ENCODE measurements around the gene HSD17B11.
A peak's percentile ranks its signal among the peaks of the same experiment; 100 is the strongest.
"Not testable (repeated sequence)": the region's sequence is repeated elsewhere in the genome, so short reads cannot be mapped to it uniquely, and the experiment has no call there.

The HSD17B11 gene

DNA sequence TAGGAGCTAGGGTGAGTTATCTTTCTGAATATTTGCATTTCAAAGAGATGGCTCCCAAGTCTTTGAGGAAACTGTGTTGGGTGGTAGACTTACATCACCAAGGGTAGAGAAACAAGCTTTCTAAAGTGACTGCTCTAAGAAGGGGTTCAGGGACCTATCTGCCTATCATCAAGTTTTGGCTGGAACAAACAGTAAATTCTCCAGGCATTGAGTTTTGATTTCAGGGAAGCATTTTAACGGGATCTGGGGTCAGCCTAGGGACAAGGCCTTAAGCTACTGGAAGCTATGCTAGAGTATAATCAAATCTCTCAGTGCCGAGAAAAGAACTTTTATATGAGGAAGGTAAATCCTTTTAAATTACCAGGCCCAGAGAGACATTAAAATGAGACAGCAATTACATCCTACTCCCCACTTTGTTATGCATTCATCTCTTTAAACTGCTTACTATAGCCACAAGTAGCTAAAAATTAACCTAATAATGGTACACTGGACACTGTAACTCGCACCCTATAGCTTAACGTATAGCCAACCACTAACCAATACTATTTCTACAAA, 29.4 kb upstream of the HSD17B11 start:
- TF ChIP-seq, protein P1, sequence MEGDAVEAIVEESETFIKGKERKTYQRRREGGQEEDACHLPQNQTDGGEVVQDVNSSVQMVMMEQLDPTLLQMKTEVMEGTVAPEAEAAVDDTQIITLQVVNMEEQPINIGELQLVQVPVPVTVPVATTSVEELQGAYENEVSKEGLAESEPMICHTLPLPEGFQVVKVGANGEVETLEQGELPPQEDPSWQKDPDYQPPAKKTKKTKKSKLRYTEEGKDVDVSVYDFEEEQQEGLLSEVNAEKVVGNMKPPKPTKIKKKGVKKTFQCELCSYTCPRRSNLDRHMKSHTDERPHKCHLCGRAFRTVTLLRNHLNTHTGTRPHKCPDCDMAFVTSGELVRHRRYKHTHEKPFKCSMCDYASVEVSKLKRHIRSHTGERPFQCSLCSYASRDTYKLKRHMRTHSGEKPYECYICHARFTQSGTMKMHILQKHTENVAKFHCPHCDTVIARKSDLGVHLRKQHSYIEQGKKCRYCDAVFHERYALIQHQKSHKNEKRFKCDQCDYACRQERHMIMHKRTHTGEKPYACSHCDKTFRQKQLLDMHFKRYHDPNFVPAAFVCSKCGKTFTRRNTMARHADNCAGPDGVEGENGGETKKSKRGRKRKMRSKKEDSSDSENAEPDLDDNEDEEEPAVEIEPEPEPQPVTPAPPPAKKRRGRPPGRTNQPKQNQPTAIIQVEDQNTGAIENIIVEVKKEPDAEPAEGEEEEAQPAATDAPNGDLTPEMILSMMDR (IDR thresholded peaks at IDR 0.05; ENCODE audit: unreplicated experiment in 3 of 3) = no peak
- peaks cover 5% of the 10 kb centered on the region for H3K9me3 Mint-ChIP-seq
- peak overlapping the region; percentile 17 to 99 (median 45) for H3K27ac Mint-ChIP-seq
- peaks cover 32% of the 10 kb centered on the region for H3K4me1 Mint-ChIP-seq
- H3K36me3 Mint-ChIP-seq (ENCODE audit: low read depth) = peaks cover 4% of the 10 kb centered on the region
- H3K27me3 Mint-ChIP-seq (ENCODE audit: low read depth) = no peaks in the 10 kb centered on the region
- peak overlapping the region; percentile 10 to 76 (median 33) for H3K4me3 Mint-ChIP-seq

DNA sequence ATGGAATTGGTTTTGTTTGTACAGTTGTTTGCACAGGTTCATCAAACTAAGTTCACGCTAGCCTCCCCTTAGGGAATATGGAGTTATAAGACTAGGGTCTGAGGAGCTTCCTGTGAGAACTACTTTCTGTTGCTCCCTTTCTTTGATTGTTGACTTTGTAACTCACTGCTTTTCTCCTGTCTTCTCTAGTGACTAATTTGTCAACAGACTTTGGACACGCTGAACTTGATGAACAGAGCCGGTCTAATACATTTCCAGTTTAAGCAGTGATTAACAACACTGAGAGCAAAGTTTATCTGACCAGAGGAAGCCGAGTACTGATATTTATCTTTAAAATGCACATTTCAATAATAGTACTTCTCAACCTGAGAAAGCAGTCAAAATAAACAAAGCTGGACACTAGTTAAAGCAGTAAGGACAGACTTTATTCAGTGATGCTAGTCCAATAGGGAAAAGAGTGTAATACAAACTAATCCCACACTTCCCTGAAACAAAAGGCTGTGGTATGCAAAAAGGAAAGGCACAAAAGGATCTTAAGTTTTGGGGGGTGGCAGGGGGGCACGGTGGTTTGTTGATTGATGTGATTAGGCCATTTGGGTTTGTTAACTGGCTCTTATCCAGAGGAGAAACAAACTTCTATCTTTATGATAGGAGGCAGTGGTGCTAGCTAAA, 28.7 kb upstream of the HSD17B11 start:
- Mint-ChIP-seq H3K4me3 (peak overlapping the region; percentile 10 to 76 (median 33)), H3K27me3 (ENCODE audit: low read depth) (no peaks in the 10 kb centered on the region), H3K27ac (peak overlapping the region; percentile 17 to 99 (median 45)), H3K4me1 (peaks cover 31% of the 10 kb centered on the region), H3K9me3 (peaks cover 5% of the 10 kb centered on the region), H3K36me3 (ENCODE audit: low read depth) (peaks cover 4% of the 10 kb centered on the region)
- TF ChIP-seq, protein P1 (IDR thresholded peaks at IDR 0.05; ENCODE audit: unreplicated experiment in 3 of 3) = no peak

DNA sequence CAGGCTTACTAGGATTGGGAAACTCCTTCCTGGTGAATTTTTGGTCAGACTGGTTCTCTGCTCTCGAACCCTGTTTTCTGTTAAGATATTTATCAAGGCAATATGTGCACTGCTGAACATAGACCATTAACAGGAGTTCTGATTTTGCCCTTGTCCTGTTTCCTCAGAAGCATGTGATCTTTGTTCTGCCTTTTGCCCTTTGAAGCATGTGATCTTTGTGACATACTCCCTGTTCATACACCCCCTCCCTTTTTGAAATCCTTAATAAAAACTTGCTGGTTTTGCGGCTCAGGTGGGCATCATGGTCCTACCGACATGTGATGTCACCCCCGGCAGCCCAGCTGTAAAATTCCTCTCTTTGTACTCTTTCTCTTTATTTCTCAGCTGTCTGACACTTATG, 27.4 kb upstream of the HSD17B11 start:
- H3K4me1 Mint-ChIP-seq = peaks cover 21% of the 10 kb centered on the region
- not testable (repeated sequence) for H3K27me3 Mint-ChIP-seq (ENCODE audit: low read depth); H3K9me3 Mint-ChIP-seq; H3K4me3 Mint-ChIP-seq; H3K27ac Mint-ChIP-seq; H3K36me3 Mint-ChIP-seq (ENCODE audit: low read depth)

DNA sequence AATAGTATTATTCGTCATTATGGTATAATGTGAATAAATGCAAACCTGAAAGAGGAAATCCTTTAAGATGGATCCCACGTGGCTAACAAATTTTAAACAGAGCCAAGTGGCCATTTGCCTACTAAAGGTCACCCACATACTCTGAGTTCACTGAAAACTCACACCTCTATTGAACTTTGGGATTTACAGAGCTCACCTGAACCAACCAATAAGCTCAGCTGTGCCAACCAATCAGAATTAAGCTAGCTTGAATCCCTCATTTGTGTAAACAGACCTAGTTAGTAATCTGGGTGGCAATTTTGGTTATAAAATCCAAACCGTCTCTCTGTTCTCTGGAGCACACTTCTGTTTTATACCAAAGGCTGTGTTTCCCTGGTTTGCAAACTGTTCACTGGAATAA, 26.0 kb upstream of the HSD17B11 start:
- H3K27ac Mint-ChIP-seq = no peak overlapping the region
- H3K4me1 Mint-ChIP-seq = peaks cover 14% of the 10 kb centered on the region
- no peak overlapping the region for H3K4me3 Mint-ChIP-seq
- H3K36me3 Mint-ChIP-seq (ENCODE audit: low read depth) = peaks cover 4% of the 10 kb centered on the region
- peaks cover 5% of the 10 kb centered on the region for H3K9me3 Mint-ChIP-seq
- no peaks in the 10 kb centered on the region for H3K27me3 Mint-ChIP-seq (ENCODE audit: low read depth)
- TF ChIP-seq, protein P1 (IDR thresholded peaks at IDR 0.05; ENCODE audit: unreplicated experiment in 3 of 3) = no peak

DNA sequence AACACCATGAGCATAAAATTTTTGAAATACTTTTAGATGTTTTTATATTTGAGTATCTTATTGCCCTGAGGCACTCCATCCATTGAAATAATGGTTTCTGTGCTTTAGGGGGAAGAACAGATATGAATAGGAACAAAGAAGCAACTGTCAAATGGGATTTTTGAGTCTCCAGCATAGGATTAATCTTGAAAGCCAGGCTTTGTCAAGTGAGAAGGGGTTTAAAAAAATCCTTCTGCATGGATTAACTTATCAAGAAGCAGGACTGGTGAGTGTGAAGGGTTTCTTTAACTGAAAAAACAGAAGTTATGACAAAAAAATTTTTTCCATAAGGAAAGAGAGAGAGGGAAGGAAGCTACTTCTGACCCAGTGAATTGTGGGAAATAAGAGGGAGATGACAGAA, 23.8 kb upstream of the HSD17B11 start:
- Mint-ChIP-seq H3K27ac (no peak overlapping the region), H3K9me3 (peaks cover 5% of the 10 kb centered on the region), H3K27me3 (ENCODE audit: low read depth) (no peaks in the 10 kb centered on the region), H3K4me1 (peaks cover 7% of the 10 kb centered on the region), H3K4me3 (no peak overlapping the region), H3K36me3 (ENCODE audit: low read depth) (peaks cover 4% of the 10 kb centered on the region)
- TF ChIP-seq, protein P1 (IDR thresholded peaks at IDR 0.05; ENCODE audit: unreplicated experiment in 3 of 3) = no peak

DNA sequence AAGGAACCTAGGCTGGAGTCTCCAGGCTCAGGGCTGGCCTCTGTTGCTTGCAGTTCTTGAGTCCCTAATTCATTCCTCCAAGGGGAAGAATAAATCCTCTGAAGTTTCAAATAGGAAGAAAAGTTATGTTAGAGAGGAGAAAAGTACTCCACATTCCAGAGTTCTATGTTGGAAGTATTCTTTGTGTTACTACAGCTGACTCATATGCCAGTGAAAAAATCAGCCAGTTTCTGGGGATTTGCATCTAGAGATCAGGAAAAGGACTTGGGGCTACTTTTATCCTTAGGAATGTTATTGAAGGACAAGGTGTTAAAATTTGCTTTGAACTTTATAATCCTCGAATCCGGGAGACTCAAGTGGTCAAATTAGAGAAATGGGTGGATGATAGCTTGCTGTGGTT, 19.7 kb upstream of the HSD17B11 start:
- Mint-ChIP-seq H3K4me1 (peaks cover 4% of the 10 kb centered on the region), H3K36me3 (ENCODE audit: low read depth) (no peaks in the 10 kb centered on the region), H3K4me3 (no peak overlapping the region), H3K27me3 (ENCODE audit: low read depth) (no peaks in the 10 kb centered on the region), H3K9me3 (peaks cover 3% of the 10 kb centered on the region), H3K27ac (no peak overlapping the region)
- TF ChIP-seq, protein P1 (IDR thresholded peaks at IDR 0.05; ENCODE audit: unreplicated experiment in 3 of 3) = no peak

All from nephron (organoid).